SU-DHL-6 (cell line): ENCODE data around the gene CDK5RAP2.

Experiments used
- H2AFZ ChIP-seq: fragments of 200-600 bp; sonication (generic); 2 replicates; pipeline ENCODE4 v1.6.1; 2014; ENCODE audit warnings: low read depth, mild to moderate bottlenecking, moderate library complexity, mixed read lengths, antibody characterized with exemption, low read length; ENCODE audit not compliant: severe bottlenecking
- H3F3A ChIP-seq: fragments of 200-600 bp; shearing (Covaris generic); 2 replicates; pipeline ENCODE4 v1.6.0; 2016; ENCODE audit warnings: antibody characterized with exemption, mild to moderate bottlenecking; ENCODE audit not compliant: insufficient read depth
- H3K27ac ChIP-seq: fragments of 200-600 bp; sonication (generic); 2 replicates; pipeline ENCODE4 v1.5.1; 2016; ENCODE audit warnings: low read depth, mild to moderate bottlenecking, low read length, moderate library complexity, mixed read lengths
- H3K27me3 ChIP-seq: fragments of 200-600 bp; sonication (generic), shearing (Covaris generic); 2 replicates; pipeline ENCODE4 v1.6.0; 2014; ENCODE audit warnings: mild to moderate bottlenecking, low read length
- H3K36me3 ChIP-seq: fragments of 200-600 bp; sonication (generic); 2 replicates; pipeline ENCODE4 v1.6.1; 2014; ENCODE audit warnings: mild to moderate bottlenecking, low read length, mixed read lengths
- H3K4me2 ChIP-seq: fragments of 300-600, 200-600 bp; shearing (Covaris generic), sonication (generic); 2 replicates; pipeline ENCODE4 v1.6.0; 2014; ENCODE audit warnings: low read length, low read depth, mild to moderate bottlenecking; ENCODE audit not compliant: poor library complexity, severe bottlenecking
- H3K4me3 ChIP-seq: fragments of 200-600 bp; sonication (generic); 2 replicates; pipeline ENCODE4 v1.5.1; 2014; ENCODE audit warnings: antibody characterized with exemption, low read length, mild to moderate bottlenecking, mixed read lengths; ENCODE audit not compliant: insufficient read depth, poor library complexity, severe bottlenecking
- H3K79me2 ChIP-seq: fragments of 200-600 bp; sonication (generic); 2 replicates; pipeline ENCODE4 v1.6.1; 2014; ENCODE audit warnings: mild to moderate bottlenecking, low read length, moderate library complexity; ENCODE audit not compliant: insufficient read depth
- H3K9ac ChIP-seq: fragments of 200-600 bp; sonication (generic); 2 replicates; pipeline ENCODE4 v1.7.0; 2014; ENCODE audit warnings: mild to moderate bottlenecking, low read length
- H3K9me2 ChIP-seq: fragments of 200-600 bp; sonication (generic); replicated peaks from 2 replicates; pipeline ENCODE4 v1.6.1; 2014; ENCODE audit warnings: low read length; ENCODE audit not compliant: insufficient read depth
- H3K9me3 ChIP-seq: fragments of 200-600 bp; sonication (generic); 2 replicates; pipeline ENCODE4 v1.6.1; 2014; ENCODE audit warnings: low read length, mixed read lengths; ENCODE audit not compliant: insufficient read depth
- H4K20me1 ChIP-seq: fragments of 200-600 bp; sonication (generic); 2 replicates; pipeline ENCODE4 v1.6.1; 2014; ENCODE audit warnings: low read depth, mild to moderate bottlenecking, antibody characterized with exemption, low read length, moderate library complexity, mixed read lengths
- EZH2phosphoT487 ChIP-seq: fragments of 200-600 bp; sonication (generic), shearing (Covaris generic); conservative IDR thresholded peaks from 2 replicates; pipeline ENCODE4 v1.6.1; 2018; ENCODE audit warnings: mild to moderate bottlenecking, antibody characterized with exemption, low read length, moderate library complexity, mixed read lengths
- TF ChIP-seq, protein P1 (sequence below): fragments of 200-600 bp; sonication (generic); IDR thresholded peaks from one replicate; pipeline ENCODE4 v1.5.1; 2017; ENCODE audit warnings: antibody characterized with exemption, mild to moderate bottlenecking, low read length, moderate library complexity; ENCODE audit not compliant: insufficient read depth, poor library complexity, severe bottlenecking

Gene CDK5RAP2

DNA sequence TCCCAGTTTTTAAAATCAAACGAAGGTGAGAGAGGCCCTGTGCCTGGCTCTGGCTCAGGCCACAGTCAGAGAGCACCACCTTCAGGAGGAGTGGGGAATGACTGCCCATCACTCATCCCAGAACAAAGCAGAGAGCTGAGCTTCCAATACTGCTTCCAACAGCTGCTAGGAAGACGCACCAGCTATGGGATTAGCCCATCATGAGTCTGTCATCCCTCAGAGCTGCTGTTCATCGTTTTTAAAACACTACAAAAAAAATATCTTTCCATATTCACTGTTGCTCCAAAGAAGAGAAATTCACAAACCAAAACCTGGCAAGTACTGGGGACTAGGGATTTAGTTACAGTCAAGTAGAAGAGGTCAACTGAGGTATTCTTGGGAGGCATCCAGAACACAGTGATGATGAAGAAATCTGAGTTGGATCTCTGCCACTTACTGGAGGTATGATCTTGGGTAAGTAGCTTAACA lies 102.4 kb downstream of the CDK5RAP2 start:
- Histone ChIP-seq H4K20me1 (no peaks in the 10 kb centered on the region), H3K36me3 (peaks cover 12% of the 10 kb centered on the region; the same call in 1 of the 2 replicates), H3K9ac (no peak overlapping the region), H3K9me3 (no peaks in the 10 kb centered on the region), H3K4me3 (no peak overlapping the region), H3K79me2 (no peaks in the 10 kb centered on the region), H3F3A (no peaks in the 10 kb centered on the region), H2AFZ (no peak overlapping the region), H3K27me3 (no peaks in the 10 kb centered on the region), H3K9me2 (no peaks in the 10 kb centered on the region), H3K27ac (no peak overlapping the region), H3K4me2 (no peak overlapping the region)
- no peak for TF ChIP-seq EZH2phosphoT487
- TF ChIP-seq, protein P1, sequence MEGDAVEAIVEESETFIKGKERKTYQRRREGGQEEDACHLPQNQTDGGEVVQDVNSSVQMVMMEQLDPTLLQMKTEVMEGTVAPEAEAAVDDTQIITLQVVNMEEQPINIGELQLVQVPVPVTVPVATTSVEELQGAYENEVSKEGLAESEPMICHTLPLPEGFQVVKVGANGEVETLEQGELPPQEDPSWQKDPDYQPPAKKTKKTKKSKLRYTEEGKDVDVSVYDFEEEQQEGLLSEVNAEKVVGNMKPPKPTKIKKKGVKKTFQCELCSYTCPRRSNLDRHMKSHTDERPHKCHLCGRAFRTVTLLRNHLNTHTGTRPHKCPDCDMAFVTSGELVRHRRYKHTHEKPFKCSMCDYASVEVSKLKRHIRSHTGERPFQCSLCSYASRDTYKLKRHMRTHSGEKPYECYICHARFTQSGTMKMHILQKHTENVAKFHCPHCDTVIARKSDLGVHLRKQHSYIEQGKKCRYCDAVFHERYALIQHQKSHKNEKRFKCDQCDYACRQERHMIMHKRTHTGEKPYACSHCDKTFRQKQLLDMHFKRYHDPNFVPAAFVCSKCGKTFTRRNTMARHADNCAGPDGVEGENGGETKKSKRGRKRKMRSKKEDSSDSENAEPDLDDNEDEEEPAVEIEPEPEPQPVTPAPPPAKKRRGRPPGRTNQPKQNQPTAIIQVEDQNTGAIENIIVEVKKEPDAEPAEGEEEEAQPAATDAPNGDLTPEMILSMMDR = peak; percentile 35

DNA sequence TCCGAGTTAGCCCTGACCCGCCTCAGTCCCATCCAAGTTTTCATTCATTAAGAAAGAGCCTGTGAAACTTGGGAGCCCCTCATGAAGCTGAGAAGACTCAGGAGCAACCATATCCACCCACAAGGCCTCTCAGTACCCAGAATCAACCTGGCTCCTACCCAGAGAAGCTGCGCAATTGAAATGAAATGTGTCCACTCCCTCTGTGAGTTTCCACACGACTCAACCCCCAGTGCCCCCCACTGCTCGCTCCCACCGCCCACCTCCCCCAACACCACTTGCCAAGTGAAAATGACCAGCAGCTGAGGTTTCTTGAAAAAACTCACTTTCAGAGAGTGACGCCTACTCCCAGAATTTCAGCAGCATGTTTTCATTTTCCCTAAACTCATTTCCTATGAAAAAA lies 104.6 kb downstream of the CDK5RAP2 start:
- no peaks in the 10 kb centered on the region for H4K20me1 ChIP-seq
- H3K9ac ChIP-seq = no peak overlapping the region
- H2AFZ ChIP-seq = no peak overlapping the region
- no peaks in the 10 kb centered on the region for H3K9me2 ChIP-seq
- no peaks in the 10 kb centered on the region for H3F3A ChIP-seq
- no peaks in the 10 kb centered on the region for H3K27me3 ChIP-seq
- peaks cover 15% of the 10 kb centered on the region; the same call in 1 of the 2 replicates for H3K36me3 ChIP-seq
- no peak overlapping the region for H3K27ac ChIP-seq
- no peaks in the 10 kb centered on the region for H3K79me2 ChIP-seq
- H3K4me2 ChIP-seq = no peak overlapping the region
- no peaks in the 10 kb centered on the region for H3K9me3 ChIP-seq
- no peak overlapping the region for H3K4me3 ChIP-seq
- TF ChIP-seq EZH2phosphoT487 = no peak
- TF ChIP-seq, protein P1 = no peak

DNA sequence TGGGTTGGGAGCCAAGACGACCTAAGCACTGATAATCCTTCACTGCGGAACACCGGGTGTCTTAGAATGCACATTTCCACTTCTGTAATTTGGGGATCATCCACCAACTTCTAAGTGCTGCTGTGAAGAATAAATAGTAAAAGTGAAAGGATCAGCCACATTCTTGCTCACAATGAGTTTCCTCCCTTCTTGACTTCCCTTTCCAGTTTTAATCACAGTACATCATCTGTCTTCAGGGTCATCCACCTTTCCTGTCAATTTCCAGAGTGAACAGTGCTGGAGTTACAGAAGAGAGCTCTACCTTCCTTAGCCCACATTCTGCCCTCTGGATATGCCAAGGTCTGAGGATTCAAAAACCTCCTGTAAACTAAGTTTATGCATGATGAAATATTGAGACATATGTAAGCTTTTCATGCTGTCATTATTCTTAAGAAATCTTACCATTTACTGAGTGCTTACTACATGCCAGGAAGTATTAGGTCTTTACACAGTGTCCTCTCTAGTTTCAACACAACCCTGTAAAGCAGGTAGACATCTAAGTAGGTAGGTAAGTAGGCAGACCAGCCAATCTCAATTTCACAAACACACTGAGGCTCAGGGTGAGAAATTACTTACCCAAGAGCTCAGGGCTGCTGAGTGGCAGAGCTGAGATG lies 105.2 kb downstream of the CDK5RAP2 start:
- Histone ChIP-seq H2AFZ (no peak overlapping the region), H3K9me3 (no peaks in the 10 kb centered on the region), H3K9ac (no peak overlapping the region), H3K4me2 (no peak overlapping the region), H4K20me1 (no peaks in the 10 kb centered on the region), H3K27ac (no peak overlapping the region), H3K36me3 (peaks cover 15% of the 10 kb centered on the region; the same call in 1 of the 2 replicates), H3K9me2 (no peaks in the 10 kb centered on the region), H3K27me3 (no peaks in the 10 kb centered on the region), H3F3A (no peaks in the 10 kb centered on the region), H3K4me3 (no peak overlapping the region), H3K79me2 (no peaks in the 10 kb centered on the region)
- no peak for TF ChIP-seq EZH2phosphoT487
- TF ChIP-seq, protein P1 = no peak
